Upper lobe of left lung (tissue), 6 donors: Measurements from ENCODE around the gene TAF15. TPM values are rescaled to one million over a fixed set of nuclear protein-coding genes. Genes with fewer than 3 reads are reported as not detected.
A peak's percentile ranks its signal among the peaks of the same experiment; 100 is the strongest.

Experiments used
- ATAC-seq, 2 donors: fragments of 200-7000 bp; cut with Tn5 transposase; one replicate each; pipeline ENCODE4 v1.9.1; 2022; ENCODE audit warnings: mild to moderate bottlenecking in 2 of 2, moderate library complexity in 2 of 2; ENCODE audit not compliant: low FRiP score in 2 of 2
- DNase-seq, 2 donors: peaks; one replicate each; pipeline ENCODE4 v3.0.0-alpha.2; 2019 to 2020
- H3K27ac ChIP-seq, 4 donors: fragments of 200-600 bp; sonication (generic); one replicate each; pipeline ENCODE4 v1.5.1; 2016 to 2019
- H3K27me3 ChIP-seq, 4 donors: fragments of 200-600 bp; sonication (generic); one replicate each; pipeline ENCODE4 v1.5.1; 2017 to 2019
- H3K36me3 ChIP-seq, 4 donors: fragments of 200-600 bp; sonication (generic); one replicate each; pipeline ENCODE4 v1.5.1; 2016 to 2019
- H3K4me1 ChIP-seq, 4 donors: fragments of 200-600 bp; sonication (generic); one replicate each; pipeline ENCODE4 v1.5.1; 2018 to 2019
- H3K4me3 ChIP-seq, 4 donors: fragments of 200-600 bp; sonication (generic); one replicate each; pipeline ENCODE4 v1.5.1; 2017 to 2019; ENCODE audit warnings: mild to moderate bottlenecking in 2 of 4, moderate library complexity in 1 of 4
- H3K9me3 ChIP-seq, 4 donors: fragments of 200-600 bp; sonication (generic); one replicate each; pipeline ENCODE4 v1.5.1; 2018 to 2019
- CTCF ChIP-seq, 6 experiments: fragments of 450-650 bp in 4 of 6; fragments of 200-600 bp in 2 of 6; sonication (generic) in 2 of 6; IDR thresholded peaks; one replicate each; pipeline ENCODE4 v1.5.1; 2016 to 2019; ENCODE audit warnings: antibody characterized with exemption in 6 of 6
- EP300 ChIP-seq, 4 donors: sonication (generic); formaldehyde crosslinking; IDR thresholded peaks; one replicate each; pipeline ENCODE4 v1.5.1; 2017; ENCODE audit warnings: antibody characterized with exemption in 4 of 4, control low read depth in 2 of 4
- POLR2A ChIP-seq, 4 donors: fragments of 450-650 bp; IDR thresholded peaks; one replicate each; pipeline ENCODE4 v1.5.1; 2016 to 2017; ENCODE audit warnings: antibody characterized with exemption in 4 of 4, mild to moderate bottlenecking in 2 of 4
- POLR2AphosphoS5 ChIP-seq, 2 donors: sonication (generic); formaldehyde crosslinking; IDR thresholded peaks; one replicate each; pipeline ENCODE4 v1.5.1; 2017; ENCODE audit warnings: antibody characterized with exemption in 2 of 2
- WGBS, 2 donors: methylation state at CpG; one replicate each; pipeline ENCODE4 v1.1.5; 2017 to 2018; 5-methylcytosine and 5-hydroxymethylcytosine counted together
- total RNA-seq, 6 donors: library from RNA; depleted of rRNA in 4 of 6; stranded (reverse); fragments of >200 nt in 4 of 6; gene quantifications; one replicate each; pipeline versions ENCODE4 v1.1.0 to v1.2.1, GENCODE V29; 2016 to 2021
- donor health status: DM: no; HTN: no; CAD: no; lungs with moderate emphysema.
- donor health status: DM: no; HTN: yes; CAD: no; lungs with severe emphysema.

The TAF15 gene
- total RNA-seq, 6 donors from 2014 or later: 42.4 to 137 (median 93.0) TPM

DNA sequence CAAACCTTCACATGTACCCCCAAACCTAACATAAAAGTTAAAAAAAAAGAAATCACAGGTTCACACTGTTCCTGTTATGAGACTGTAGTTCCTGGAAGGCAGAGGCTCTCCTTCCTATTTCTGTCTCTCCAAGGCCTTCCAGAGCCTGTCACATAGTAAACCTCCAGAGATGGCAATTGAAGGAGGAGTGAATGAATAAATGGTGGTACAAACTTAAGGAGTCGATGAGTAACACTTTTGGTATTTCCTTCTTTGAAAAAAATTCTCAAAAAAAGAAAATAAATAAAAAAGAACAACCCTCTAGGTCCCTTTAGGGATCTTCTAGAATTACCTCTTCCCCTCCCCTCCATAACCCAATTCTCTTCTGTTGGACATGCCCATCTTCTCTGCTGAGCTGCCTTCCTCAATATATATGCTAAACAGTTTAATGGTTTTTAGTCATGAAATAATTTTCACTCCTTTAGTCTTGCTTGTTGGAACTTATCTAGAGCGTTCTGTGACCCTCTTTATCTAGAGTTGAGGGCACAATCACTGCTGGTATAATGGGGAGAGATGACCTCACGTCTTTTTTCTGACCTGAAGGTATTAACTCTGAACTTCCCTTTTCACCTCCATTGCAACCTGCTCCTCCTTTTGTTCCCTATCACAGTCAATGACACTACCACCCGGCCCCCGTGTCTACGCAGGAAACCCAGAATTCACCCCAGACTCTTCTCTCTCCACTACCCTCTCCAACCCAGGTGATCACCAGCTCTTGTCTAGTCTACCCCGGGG is 1.7 kb upstream of the TAF15 start:
- Histone ChIP-seq H3K27me3 (no peaks in the 10 kb centered on the region), H3K4me1 (peaks cover 28 to 36% (median 34%) of the 10 kb centered on the region in 4 donors), H3K4me3 (no peak overlapping the region), H3K27ac (no peak overlapping the region), H3K9me3 (no peaks in the 10 kb centered on the region), H3K36me3 (no peaks in the 10 kb centered on the region)
- TF ChIP-seq CTCF (IDR thresholded peaks at IDR 0.05) (no peak), POLR2A (IDR thresholded peaks at IDR 0.05) (no peak), EP300 (IDR thresholded peaks at IDR 0.05) (no peak), POLR2AphosphoS5 (IDR thresholded peaks at IDR 0.05) (no peak)
- 80 to 84% methylated on average over 7 of the region's 7 CpGs for WGBS, 2 donors
- ATAC-seq (no peak), DNase-seq (no peak)

- peak overlapping the region; percentile 90 to 99 (median 92) for H3K27ac ChIP-seq
- 21 to 28% methylated on average over 19 of the region's 19 CpGs for WGBS, 2 donors
- H3K36me3 ChIP-seq: no peaks in the 10 kb centered on the region
- peak in 1 of 2 donors; percentile 66 for DNase-seq
- TF ChIP-seq POLR2AphosphoS5 (IDR thresholded peaks at IDR 0.05) (no peak), POLR2A (IDR thresholded peaks at IDR 0.05) (no peak), EP300 (IDR thresholded peaks at IDR 0.05) (no peak), CTCF (IDR thresholded peaks at IDR 0.05) (no peak)
- peaks cover 28 to 38% (median 36%) of the 10 kb centered on the region in 4 donors for H3K4me1 ChIP-seq
- no peaks in the 10 kb centered on the region for H3K27me3 ChIP-seq
- peak overlapping the region in 3 of 4 donors; percentile 63 to 91 (median 89) for H3K4me3 ChIP-seq
- no peaks in the 10 kb centered on the region for H3K9me3 ChIP-seq
- ATAC-seq: no peak
These were observed 883 bp upstream of the TAF15 start for GRCh38 chr17:35808240-35808961.

DNA sequence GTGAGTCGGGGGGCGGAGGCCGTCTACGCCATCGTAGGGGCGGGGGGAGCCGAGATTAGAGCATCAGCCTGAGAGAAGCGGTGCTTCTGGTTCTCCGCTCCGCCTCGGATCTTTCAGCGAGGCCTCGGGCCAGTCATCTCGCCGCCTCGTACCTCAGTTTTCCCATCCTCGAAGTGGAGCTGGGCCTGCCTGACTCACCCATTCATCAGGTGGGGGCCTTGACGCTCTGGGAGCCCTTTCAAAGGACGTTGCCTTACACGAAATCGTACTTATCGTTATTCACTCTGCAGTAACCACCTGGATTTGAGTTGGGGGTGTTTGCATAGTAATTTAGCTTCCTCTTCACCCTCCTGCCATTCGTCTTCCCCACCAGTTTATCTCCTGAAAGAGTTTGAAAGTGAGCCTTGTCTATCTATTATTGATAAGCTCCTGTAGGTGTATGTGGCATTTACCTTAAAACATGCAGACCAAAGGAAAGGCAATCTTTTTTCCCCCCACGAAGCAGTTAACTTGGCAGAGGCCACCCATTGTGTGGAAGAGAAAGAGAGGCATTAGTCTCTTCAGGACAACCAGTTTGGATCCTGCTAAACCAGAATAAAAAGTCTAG is 674 bp downstream of the TAF15 start:
- WGBS, 2 donors: 0 to 1% methylated on average over 8 to 17 of the region's 24 CpGs

DNA sequence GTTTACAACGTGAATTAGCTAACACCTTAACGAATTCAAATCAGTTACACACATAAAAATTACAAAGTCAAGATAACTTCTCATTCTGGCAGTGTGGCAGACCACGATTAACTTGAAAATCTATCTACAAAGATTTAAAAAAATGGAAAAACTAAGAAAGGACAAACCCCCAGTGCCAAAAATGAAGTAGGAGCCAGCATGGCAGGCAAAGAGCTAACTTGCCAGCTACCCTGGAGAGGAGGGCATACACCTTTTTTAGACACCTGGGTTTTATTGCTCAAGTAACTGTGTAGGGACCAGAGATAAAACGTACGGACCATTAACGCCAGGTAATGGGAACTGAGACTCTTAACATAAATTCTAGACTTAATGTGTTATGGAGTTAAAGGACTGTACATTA is 2.5 kb downstream of the TAF15 start:
- Histone ChIP-seq H3K27me3 (no peaks in the 10 kb centered on the region), H3K27ac (no peak overlapping the region), H3K4me3 (no peak overlapping the region), H3K9me3 (no peaks in the 10 kb centered on the region), H3K4me1 (peaks cover 35 to 52% (median 44%) of the 10 kb centered on the region in 4 donors), H3K36me3 (peaks cover 0 to 4% (median 0%) of the 10 kb centered on the region in 4 donors)
- ATAC-seq (no peak), DNase-seq (no peak)
- WGBS, 2 donors: 76 to 78% methylated on average over 6 of the region's 6 CpGs
- no peak for TF ChIP-seq CTCF (IDR thresholded peaks at IDR 0.05)
- no peak for TF ChIP-seq EP300 (IDR thresholded peaks at IDR 0.05)
- no peak for TF ChIP-seq POLR2A (IDR thresholded peaks at IDR 0.05)
- TF ChIP-seq POLR2AphosphoS5 (IDR thresholded peaks at IDR 0.05): no peak

More for the DNA sequence above, 674 bp downstream of the TAF15 start:
- Histone ChIP-seq H3K4me1 (peaks cover 30 to 46% (median 40%) of the 10 kb centered on the region in 4 donors), H3K4me3 (peak overlapping the region; percentile 63 to 91 (median 83)), H3K27ac (peak overlapping the region; percentile 90 to 99 (median 92)), H3K36me3 (no peaks in the 10 kb centered on the region), H3K27me3 (no peaks in the 10 kb centered on the region), H3K9me3 (no peaks in the 10 kb centered on the region)
- no peak for TF ChIP-seq POLR2A (IDR thresholded peaks at IDR 0.05)
- TF ChIP-seq CTCF (IDR thresholded peaks at IDR 0.05): no peak
- no peak for TF ChIP-seq POLR2AphosphoS5 (IDR thresholded peaks at IDR 0.05)
- TF ChIP-seq EP300 (IDR thresholded peaks at IDR 0.05): no peak
- no peak for DNase-seq
- peak in 1 of 2 donors; percentile 26 for ATAC-seq
